ENCODE data around the gene PDE9A.

DNA sequence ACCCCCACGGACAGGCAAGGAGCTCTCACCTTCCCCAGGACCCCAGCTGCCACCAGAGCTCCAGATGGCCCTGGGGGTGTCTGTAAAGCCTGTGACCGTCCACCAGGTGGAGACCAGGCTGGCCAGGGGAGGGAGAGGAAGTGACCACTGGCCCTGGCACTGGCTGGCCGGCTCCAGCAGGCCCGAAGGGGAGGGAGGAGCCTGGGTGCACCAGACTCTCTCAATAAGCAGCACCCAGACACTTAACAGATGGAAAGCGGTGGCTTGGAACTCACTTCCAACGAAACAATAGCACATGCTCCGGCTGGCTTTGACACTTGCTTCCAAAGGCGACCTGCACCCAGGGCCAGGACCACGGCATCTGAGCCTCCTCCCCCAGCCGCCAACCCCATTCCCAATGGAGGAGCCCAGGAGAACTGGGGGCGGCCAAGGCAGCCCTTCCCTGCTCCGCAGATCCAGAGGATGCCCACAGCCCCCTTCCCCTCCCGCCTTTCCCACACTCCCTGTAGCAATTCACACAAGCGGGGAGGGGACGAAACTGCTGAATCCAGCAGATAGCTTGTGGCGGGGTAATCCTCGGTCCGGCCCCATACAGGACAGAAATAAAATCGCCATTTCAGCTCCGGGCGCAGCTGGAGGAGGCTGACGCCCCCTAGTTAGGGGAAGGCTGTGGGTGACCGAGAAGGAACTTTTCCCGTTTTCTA, 742 bp upstream of the PDE9A start:
- TF ChIP-seq POLR2AphosphoS5 (IDR thresholded peaks at IDR 0.05; ENCODE audit: insufficient read depth, low read depth, low read length): no peak
- TF ChIP-seq EZH2 (IDR thresholded peaks at IDR 0.05; ENCODE audit: borderline replicate concordance, low read depth, low read length, severe bottlenecking): peak; percentile 73
- TF ChIP-seq, protein P1, sequence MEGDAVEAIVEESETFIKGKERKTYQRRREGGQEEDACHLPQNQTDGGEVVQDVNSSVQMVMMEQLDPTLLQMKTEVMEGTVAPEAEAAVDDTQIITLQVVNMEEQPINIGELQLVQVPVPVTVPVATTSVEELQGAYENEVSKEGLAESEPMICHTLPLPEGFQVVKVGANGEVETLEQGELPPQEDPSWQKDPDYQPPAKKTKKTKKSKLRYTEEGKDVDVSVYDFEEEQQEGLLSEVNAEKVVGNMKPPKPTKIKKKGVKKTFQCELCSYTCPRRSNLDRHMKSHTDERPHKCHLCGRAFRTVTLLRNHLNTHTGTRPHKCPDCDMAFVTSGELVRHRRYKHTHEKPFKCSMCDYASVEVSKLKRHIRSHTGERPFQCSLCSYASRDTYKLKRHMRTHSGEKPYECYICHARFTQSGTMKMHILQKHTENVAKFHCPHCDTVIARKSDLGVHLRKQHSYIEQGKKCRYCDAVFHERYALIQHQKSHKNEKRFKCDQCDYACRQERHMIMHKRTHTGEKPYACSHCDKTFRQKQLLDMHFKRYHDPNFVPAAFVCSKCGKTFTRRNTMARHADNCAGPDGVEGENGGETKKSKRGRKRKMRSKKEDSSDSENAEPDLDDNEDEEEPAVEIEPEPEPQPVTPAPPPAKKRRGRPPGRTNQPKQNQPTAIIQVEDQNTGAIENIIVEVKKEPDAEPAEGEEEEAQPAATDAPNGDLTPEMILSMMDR (IDR thresholded peaks at IDR 0.05; ENCODE audit: extremely low read depth in 1 of 2, insufficient read depth in 1 of 2, low read depth in 1 of 2, low read length in 2 of 2): peak; percentile 57 to 72
